ENCODE measurements around the gene SVOP. TPM values are rescaled to one million over a fixed set of nuclear protein-coding genes. Genes with fewer than 3 reads are reported as not detected.

Gene SVOP
- total RNA-seq, 1 experiment from 2014 or later = 0.47 TPM

DNA sequence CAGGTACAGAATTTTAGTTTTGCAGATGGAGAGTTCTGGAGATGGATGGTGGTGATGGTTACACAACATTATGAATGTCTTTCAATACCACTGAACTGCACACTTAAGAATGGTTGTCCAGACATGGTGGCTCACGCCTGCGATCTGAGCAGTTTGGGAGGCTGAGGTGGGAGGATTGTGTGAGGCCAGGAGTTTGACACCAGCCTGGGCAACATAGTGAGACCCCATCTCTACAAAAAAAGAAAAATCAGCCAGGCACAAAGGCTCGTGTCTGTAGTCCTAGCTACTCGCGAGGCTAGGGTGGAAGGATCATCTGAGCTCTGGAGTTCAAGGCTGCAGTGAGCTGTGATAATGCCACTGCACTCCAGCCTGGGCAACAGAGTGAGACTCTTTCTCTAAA, 23.4 kb upstream of the SVOP start:
- no TSS peak for BruUV-seq (replicated peaks)
- H3K9me2 ChIP-seq (ENCODE audit: insufficient read depth) = no peaks in the 10 kb centered on the region
- intact Hi-C loops (cut with micrococcal nuclease) = no loop called here
- H3K4me2 ChIP-seq (ENCODE audit: low read length) = no peak overlapping the region
- peaks cover 0 to 8% of the 10 kb centered on the region in 2 experiments; a peak in 1 of 4 replicates for H3K9me3 ChIP-seq (ENCODE audit: control insufficient read depth in 1 of 2, insufficient read depth in 1 of 2, low read depth in 1 of 2, low read length in 2 of 2)
- H3K27me3 ChIP-seq (ENCODE audit: insufficient read depth, low read length) = peaks cover 6% of the 10 kb centered on the region
- H4K20me1 ChIP-seq (ENCODE audit: insufficient read depth) = no peaks in the 10 kb centered on the region
- POLR2A ChIA-PET = no interaction called here
- CTCF ChIA-PET = interaction anchor here (0.9 kb wide), 1 partner anchor 28 kb away, joined by 3 read pairs; no protein-coding TSS in a partner anchor
- no peak overlapping the region for H2AFZ ChIP-seq (ENCODE audit: low read depth, low read length, poor library complexity, severe bottlenecking)
- ATAC-seq (no peak), DNase-seq (ENCODE audit: low read depth, low spot score) (no peak)
- H3K4me1 ChIP-seq (ENCODE audit: control insufficient read depth in 1 of 2, insufficient read depth in 2 of 2, low read length in 2 of 2) = no peaks in the 10 kb centered on the region
- H3K36me3 ChIP-seq (ENCODE audit: control insufficient read depth in 1 of 2, insufficient read depth in 2 of 2, low read length in 2 of 2) = no peaks in the 10 kb centered on the region
- no peak overlapping the region for H3K9ac ChIP-seq (ENCODE audit: low read length)
- TF ChIP-seq JUND (IDR thresholded peaks at IDR 0.05) (no peak), TCF7L2 (IDR thresholded peaks at IDR 0.05; ENCODE audit: borderline replicate concordance, extremely low read depth, insufficient read depth, insufficient read length) (no peak), ELF1 (IDR thresholded peaks at IDR 0.05; ENCODE audit: borderline replicate concordance, low read depth) (no peak), YY1 (IDR thresholded peaks at IDR 0.05; ENCODE audit: extremely low read depth, insufficient replicate concordance, low read depth, low read length) (no peak), EZH2 (IDR thresholded peaks at IDR 0.05) (no peak), FOSL1 (IDR thresholded peaks at IDR 0.05; ENCODE audit: low read depth) (no peak), SP1 (IDR thresholded peaks at IDR 0.05; ENCODE audit: low read depth) (no peak), CEBPB (IDR thresholded peaks at IDR 0.05; ENCODE audit: low read depth) (no peak)
- TF ChIP-seq, protein P1, sequence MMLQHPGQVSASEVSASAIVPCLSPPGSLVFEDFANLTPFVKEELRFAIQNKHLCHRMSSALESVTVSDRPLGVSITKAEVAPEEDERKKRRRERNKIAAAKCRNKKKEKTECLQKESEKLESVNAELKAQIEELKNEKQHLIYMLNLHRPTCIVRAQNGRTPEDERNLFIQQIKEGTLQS (IDR thresholded peaks at IDR 0.05) = no peak
- TF ChIP-seq, protein P2, sequence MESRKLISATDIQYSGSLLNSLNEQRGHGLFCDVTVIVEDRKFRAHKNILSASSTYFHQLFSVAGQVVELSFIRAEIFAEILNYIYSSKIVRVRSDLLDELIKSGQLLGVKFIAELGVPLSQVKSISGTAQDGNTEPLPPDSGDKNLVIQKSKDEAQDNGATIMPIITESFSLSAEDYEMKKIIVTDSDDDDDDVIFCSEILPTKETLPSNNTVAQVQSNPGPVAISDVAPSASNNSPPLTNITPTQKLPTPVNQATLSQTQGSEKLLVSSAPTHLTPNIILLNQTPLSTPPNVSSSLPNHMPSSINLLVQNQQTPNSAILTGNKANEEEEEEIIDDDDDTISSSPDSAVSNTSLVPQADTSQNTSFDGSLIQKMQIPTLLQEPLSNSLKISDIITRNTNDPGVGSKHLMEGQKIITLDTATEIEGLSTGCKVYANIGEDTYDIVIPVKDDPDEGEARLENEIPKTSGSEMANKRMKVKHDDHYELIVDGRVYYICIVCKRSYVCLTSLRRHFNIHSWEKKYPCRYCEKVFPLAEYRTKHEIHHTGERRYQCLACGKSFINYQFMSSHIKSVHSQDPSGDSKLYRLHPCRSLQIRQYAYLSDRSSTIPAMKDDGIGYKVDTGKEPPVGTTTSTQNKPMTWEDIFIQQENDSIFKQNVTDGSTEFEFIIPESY (IDR thresholded peaks at IDR 0.05; ENCODE audit: extremely low read depth, insufficient replicate concordance, low read length) = no peak
- RAD21 ChIA-PET (ENCODE audit: low non-redundant PET in 1 of 2, low total read pairs in 2 of 2, uncharacterized antibody in 2 of 2, unreplicated experiment in 2 of 2) = no interaction called here
- H3K4me3 ChIP-seq (replicated peaks in 1 of 2; ENCODE audit: low read depth in 1 of 2, low read length in 2 of 2) = no peak overlapping the region
- no peaks in the 10 kb centered on the region for H3K79me2 ChIP-seq (ENCODE audit: insufficient read depth, low read length)
- no peak overlapping the region for H3K27ac ChIP-seq (ENCODE audit: low read depth, low read length)

Data from HCT116 (cell line).